Measurements from ENCODE around the gene MUC5AC. TPM values are rescaled to one million over a fixed set of nuclear protein-coding genes. Genes with fewer than 3 reads are reported as not detected.

The MUC5AC gene
- total RNA-seq, 1 experiment from 2014 or later, result not detected

DNA sequence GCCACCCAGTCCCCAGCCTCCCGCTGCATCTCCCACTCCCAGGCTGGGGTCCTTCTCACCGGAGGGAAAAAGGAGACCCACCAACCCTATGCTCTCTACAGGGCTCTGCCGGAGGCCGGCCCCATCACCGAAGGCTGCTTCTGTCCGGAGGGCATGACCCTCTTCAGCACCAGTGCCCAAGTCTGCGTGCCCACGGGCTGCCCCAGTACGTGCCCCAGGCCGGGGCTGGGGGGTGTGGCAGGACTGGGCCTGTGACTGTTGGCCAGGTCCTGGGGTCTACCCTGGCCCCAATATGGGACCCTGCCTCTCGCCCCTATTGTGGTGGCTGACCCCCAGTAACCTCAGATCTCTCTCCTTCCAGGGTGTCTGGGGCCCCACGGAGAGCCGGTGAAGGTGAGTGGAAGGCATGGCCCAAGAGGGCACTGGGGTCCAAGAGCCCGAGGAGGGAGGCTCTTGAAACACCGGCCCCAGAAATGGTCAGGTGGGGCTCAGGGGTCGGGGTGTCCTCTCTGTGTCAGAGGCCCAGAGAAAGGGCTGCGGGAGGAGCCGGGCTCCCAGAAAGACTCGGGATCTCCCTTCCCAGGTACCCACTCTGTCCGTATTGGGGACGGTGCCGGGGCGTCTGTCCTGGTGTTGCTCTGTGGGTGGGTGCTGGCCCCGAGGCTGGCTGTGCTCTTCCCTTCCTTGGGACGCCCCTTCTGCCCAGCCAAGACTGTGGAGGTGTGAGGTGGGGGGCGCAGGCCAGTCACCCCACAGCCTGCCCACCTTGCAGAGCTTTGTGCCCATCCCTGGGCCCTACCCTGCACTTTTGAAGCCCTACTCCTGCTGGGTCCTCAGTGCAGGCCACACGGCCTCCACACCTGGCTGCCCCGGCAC, 39.0 kb downstream of the MUC5AC start:
- DNase-seq (ENCODE audit: low spot score), result no peak

DNA sequence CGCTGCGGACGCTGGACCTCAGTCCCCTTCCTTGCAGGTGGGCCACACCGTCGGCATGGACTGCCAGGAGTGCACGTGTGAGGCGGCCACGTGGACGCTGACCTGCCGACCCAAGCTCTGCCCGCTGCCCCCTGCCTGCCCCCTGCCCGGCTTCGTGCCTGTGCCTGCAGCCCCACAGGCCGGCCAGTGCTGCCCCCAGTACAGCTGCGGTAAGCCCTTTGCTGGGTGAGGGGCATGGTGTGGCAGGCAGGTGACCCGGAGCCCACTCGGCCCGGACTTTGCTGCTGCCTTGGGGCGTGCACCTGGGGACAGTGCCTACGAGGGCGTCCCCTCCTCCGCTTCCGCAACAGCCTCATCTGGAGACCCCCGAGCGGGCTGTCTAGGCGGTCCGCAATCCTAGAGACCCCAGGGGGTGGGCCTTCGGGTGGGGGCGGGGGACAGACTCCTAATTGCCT, 39.7 kb downstream of the MUC5AC start:
- DNase-seq (ENCODE audit: low spot score), result no peak

DNA sequence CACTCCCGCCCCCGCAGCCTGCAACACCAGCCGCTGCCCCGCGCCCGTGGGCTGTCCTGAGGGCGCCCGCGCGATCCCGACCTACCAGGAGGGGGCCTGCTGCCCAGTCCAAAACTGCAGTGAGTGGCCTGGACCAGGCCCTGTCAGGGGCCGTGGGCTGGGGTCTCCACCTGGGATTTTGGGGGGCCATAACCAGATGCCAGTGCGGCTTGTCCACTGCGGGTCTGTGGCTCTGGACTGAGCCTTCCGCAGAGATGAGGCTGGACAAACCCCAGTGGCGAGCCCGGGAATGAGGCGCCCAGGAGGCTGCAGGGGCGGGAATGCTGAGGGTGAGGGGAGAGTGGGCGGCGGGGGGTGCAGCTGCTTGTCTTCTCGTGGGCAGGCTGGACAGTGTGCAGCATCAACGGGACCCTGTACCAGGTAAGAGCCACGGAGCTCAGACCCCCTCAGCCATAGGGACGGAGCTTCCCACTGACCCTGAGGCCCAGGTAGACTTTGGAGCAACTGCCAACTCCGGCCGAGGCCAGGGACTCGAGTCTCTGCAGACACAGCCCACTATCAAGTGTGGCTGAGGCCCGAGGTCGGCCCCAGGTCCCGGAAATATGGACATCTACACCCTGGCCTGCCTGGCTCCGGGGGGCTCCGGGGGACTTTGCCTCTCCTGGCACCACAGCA, 40.3 kb downstream of the MUC5AC start:
- DNase-seq (ENCODE audit: low spot score), result no peak

DNA sequence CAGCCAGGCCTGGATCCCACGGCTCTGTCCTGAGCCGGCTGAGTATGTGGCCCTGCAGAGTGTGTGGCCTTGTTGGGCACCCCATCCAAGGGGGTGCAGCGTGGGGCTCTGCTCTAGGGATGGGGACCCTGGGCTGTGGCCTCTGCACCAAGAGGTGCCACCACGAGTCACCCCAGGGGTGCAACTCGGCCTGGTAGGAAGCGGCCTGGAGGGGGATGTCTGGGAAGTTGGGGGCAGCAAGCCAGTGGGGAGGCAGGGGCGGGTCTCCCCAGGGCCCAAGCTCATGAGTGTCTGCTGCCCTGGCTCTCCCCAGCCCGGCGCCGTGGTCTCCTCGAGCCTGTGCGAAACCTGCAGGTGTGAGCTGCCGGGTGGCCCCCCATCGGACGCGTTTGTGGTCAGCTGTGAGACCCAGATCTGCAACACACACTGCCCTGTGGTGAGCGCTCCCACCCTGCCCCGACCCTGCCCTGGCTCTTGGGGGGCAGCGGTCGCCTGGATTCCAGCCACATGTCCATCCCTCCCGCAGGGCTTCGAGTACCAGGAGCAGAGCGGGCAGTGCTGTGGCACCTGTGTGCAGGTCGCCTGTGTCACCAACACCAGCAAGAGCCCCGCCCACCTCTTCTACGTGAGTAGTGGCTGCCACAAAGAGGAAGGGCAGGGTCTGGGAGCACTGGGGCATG, 40.9 kb downstream of the MUC5AC start:
- no peak for DNase-seq (ENCODE audit: low spot score)

DNA sequence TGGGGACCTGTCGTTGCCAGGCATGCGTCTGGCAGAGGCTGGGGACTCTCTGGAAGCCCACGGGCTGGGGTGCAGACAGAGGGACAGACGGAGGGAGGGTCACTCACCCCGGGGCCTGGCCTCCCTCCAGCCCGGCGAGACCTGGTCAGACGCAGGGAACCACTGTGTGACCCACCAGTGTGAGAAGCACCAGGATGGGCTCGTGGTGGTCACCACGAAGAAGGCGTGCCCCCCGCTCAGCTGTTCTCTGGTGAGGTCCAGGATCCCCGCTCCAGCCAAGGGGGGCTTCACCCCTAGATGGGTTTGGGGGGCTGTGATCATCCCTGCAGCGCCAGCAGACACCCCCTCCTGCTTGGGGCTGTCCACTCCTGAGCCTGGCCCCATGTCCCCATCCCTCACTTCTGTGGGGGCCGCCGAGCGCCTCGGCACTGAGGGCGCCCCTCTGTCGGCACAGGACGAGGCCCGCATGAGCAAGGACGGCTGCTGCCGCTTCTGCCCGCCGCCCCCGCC, 41.5 kb downstream of the MUC5AC start:
- DNase-seq (ENCODE audit: low spot score), result no peak

DNA sequence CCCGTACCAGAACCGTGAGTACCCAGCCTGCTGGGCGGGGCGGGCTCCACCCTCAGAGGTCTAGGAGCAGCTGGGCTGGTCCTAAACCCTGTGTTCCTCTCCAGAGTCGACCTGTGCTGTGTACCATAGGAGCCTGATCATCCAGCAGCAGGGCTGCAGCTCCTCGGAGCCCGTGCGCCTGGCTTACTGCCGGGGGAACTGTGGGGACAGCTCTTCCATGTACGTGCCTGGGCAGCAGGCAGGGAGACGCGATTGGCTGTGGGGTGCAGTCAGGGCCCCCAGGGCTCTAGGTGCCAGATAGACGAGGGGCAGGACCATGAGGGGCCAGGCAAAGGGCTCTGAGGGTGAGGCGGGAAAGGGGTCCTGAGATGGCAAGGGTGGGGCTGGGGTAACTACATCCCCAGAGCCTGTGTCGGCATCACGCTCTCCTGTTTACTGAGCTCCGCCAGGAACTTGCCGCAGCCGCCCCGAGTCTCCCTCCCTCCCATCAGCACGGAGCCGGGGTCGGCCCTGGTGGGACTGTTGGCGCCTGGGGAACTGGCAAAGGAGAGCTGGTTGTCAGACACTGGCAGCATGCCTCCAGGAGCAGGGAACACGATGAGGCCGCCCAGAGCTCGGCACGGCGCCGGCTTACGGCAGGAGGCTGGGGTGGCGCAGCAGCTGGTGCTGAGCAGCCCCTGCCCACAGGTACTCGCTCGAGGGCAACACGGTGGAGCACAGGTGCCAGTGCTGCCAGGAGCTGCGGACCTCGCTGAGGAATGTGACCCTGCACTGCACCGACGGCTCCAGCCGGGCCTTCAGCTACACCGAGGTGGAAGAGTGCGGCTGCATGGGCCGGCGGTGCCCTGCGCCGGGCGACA, 42.2 kb downstream of the MUC5AC start:
- DNase-seq (ENCODE audit: low spot score), result no peak

DNA sequence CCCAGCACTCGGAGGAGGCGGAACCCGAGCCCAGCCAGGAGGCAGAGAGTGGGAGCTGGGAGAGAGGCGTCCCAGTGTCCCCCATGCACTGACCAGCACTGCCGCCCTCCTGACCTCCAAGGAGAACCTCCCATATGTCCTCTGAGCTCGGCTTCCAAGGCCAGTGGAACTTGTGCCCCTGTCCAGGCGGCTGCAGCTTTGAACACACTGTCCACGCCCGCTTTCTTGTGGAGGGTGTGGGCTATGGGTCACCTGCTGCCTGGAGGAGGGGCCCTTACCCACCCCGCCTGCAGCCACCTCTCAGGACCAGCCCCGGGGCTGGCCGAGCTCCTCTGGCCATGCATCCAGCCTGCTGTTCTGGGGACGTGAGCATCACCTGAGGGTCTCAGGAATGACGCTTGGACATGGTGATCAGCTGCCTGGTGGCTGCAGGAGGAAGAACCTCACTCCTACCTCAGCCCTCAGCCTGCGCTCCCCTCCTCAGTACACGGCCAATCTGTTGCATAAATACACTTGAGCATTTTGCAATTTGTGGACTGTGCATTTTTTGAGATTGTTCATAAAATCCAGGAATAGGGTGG, 42.9 kb downstream of the MUC5AC start:
- DNase-seq (ENCODE audit: low spot score), result no peak

DNA sequence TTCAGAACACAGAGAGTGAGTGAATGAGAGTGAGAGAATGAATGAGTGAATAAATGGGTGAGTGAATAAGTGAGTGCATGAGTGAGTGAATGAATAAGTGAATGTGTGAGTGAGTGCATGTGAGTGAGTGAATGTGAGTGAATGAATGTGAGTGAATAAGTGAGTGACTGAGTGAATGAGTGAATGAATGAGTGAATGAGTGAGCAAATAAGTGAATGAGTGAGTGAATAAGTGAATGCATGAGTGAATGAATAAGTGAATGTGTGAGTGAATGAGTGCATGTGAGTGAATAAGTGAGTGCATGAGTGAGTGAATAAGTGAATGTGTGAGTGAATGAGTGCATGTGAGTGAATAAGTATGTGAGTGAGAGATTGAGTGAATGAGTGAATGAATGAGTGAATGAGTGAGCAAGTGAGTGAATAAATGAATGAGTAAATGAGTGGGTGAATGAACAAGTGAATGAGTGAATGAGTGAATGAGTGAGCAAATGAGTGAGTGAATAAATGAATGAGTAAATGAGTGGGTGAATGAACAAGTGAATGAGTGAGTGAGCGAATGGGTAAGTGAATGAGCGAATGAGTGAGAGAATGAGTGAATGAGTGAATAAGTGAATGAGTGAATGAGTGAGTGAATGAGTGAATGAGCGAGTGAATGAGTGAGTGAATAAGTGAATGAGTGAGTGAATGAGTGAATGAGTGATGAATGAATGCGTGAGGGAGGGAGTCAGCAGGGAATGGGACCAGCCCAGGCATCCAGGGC, 43.8 kb downstream of the MUC5AC start:
- peak; percentile 7 for DNase-seq (ENCODE audit: low spot score)

DNA sequence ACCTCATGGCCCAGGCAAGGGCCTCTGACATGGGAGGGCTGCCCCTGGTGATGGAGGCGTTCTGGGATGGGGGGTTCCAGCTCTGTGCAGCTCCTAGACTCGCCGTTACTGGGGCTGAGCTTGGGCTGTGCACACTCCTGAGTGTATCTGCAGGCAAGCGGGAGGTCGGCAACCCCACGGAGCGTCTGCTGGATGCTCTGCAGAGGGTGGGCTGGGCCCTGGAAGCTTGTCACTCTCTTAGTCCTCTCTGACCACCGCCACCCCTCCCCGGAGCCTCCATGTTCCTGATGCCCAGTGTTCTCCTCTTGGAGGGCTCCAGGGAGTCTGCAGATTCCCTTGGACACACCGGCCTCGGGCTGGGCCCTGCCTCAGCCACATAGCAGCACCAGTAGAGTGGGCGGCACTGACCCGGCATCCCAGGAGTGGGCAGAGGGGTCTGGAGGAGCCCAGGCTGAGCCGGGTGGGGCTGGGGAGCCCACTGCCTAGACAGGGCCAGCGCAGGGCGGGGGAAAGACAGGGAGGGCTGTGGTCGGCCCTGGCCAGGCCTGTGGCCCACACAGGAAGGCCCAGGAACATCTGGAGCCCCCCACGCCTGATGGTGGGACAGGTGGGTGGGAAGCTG, 44.5 kb downstream of the MUC5AC start:
- DNase-seq (ENCODE audit: low spot score), result peak; percentile 5

DNA sequence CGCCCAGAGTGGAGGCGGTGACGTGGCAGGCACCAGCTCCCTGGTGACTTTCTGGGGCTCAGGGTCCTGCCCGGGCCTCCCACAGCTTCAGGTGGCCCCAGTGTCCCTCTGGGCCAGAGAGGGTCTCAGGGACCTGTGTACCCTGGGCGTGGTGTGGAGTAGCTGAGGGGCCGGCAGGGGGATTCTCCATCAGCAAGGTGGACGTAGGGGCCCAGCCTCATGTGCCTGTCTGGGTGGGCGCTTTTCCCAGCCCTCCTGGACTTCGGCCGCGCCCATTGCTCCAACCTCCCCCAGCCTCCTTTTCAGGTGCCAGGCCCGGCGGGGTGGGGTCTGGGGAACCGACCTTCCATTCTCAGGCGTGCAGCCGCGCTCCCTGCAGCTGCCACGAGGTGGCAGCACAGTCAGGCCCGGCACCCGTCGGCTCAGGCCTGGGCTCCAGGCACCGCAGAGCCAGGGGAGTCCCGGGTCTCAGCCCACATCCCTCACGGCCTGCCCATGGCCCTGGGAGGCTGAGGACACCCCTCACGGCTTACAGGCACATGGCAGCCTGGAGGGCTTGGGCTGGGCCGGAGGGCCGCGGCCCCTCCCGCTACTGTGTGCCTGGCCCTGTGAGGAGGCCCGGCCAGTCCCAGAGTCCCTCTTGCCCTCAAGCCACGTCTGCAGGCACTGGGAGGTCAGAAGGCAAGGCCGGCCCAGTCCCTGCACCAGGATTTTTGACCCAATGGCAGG, 45.2 kb downstream of the MUC5AC start:
- peak; percentile 26 for DNase-seq (ENCODE audit: low spot score)

DNA sequence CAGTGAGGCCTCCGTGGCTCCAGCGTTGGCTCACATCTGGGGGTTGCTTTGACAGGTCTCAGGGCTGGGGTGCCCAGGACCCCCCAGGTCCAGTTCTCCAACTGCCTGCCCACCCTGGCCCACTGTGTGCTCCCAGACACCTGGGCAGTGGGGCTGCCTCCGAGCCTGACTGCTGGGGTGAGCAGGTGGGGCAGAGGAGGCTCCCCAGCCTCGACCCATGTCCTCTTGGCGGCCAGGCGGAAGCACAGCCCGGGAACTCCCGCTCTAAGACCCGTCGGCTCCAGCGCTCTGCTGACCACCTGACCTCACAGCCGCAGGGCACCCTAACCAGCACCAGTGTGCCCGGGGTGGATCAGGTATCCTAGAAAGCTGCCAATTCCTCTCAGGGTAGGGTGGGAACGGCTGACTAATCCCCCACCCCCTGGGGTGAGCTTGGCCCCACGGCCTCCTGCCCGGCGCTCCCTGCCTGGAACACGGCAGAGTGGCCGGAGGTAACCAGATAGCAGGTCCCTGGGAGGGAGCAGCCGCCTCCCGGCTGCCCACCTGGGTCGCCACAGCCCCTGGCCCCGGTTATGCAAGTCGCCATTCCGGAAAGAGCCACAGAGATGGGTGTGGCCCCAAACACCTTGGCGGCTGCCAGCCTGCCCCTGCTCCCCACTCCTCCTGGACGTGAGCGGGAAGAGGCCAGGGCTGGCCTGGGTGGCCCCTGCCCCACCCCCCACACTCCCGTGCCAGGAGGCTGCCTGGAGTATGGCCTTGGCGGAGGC, 45.9 kb downstream of the MUC5AC start:
- DNase-seq (ENCODE audit: low spot score), result peak; percentile 51

DNA sequence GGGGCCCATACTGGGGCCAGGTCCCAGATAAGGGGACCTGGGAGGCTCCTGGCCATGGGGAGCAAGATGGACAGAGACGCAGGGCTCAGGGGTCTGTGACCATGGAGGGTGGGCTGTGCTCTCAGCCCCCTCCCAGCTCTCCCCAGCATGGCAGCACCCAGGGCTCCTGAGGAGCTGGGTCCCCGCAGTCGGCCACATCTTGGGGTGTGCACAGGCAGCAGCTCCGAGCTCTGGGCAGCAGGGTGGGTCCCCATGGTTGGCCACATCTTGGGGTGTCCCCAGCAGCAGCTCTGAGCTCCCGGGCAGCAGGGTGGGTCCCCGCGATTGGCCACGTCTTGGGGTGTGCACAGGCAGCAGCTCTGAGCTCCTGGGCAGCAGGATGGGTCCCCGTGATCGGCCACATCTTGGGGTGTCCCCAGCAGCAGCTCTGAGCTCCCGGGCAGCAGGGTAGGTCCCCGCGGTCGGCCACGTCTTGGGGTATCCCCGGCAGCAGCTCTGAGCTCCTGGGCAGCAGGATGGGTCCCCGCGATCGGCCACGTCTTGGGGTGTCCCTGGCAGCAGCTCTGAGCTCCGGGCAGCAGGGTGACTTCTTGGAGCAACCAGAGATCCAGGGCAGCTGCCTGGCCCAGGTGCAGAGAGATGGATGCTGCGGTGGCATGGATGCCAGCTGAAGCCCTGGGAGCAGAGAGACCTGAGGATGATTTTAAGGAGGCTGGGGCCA, 46.8 kb downstream of the MUC5AC start:
- no peak for DNase-seq (ENCODE audit: low spot score)

DNA sequence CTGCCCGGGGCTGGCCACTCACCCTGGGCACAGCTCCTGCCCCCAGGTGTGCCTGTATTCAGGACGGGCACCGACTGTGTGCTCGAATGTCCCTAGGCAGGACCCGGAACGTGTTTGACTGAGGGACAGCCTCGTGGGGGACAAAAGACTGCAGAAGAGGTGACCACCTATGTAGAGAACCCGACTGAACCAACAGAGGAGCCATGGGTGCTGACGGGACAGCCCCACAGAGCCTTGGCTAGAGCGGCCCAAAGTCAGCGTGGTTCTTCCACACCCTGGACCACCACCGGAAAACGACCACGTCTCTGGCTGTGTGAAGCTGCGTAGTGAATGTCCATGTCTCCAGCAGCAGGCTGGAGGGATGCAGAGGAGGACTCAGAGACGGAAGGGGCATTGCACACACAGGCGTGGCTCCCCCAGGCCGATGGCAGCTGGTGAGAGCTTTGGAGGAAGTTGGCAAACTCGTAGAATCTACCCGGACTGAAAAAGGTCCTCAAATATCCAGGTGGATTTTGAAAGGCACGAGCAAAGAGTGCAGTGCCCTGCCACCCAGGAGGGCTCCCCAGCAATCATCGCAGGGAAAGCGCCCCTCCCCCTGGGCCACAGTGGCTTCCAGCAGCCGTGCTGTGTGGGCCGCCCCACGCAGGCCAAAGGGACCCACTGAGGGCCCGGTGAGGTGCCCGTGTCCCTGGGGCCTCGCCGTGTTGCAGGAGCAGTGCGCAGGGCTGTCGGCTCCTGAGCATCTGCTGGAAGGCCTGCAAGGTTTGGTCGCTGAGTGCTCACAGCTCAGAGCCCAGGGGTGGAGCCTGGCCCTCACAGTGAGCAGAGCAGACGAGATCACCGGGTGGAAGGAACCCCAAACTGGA, 47.6 kb downstream of the MUC5AC start:
- no peak for DNase-seq (ENCODE audit: low spot score)

DNA sequence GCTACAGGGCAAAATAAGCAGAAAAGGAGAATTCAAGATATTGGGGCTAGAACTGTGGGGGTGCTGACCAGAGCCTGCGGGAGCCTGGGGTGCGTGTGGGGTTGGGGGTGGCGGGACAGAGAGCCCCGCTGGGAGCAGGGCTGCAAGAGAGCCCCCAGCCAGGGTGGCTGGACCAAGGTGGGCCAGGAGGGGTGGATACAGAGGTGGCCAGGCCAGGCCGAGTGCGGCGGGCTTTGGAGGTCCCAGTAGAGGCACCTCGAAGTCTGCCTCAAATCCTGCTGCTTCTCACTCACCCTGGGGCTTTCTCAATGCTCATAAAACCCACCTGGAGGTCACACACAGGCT, 48.2 kb downstream of the MUC5AC start:
- no peak for DNase-seq (ENCODE audit: low spot score)

DNA sequence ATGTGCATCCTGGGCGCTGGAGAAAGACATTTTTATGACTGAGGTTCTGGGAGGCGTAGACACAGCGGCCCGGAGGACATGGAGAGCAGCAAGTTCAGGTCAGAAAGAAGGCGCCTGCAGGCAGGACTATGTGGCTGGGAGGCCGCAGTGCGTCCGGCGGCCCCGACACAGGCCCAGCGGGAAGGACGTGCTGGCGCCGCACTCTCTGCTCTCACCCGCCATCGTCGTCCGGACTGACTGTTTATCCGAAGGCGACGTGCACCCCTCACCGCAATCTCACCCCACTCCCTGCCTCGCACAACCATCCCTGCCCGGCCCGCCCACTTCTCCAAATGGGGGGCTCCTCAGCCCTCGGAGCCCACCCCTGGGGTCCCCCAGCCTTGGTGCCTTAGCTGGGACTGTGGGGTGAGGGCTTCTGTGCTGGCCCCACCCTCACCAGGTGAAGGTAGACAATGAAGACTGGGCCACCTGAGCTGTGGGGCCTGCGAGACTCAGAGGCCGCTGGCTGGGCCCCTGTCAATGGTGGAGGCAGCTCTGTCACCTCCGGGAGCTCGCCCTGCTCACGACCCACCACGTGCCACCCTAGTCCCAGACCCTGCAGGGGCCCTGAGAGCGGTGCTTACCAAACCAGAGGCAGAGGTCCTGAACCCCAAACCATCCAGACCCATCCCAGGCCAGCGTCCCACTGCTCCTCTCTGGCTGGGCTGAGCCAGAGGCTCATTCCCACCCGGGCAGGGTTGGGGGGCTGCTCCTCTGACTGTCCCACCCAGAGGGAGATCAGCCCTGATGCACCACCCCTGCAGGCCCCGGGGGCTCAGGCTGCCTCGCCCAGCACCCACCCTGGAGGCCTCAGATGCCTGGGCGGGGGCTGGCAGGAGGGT, 48.9 kb downstream of the MUC5AC start:
- DNase-seq (ENCODE audit: low spot score), result no peak

Measured in A172 (cell line).